ENCODE measurements around the gene OCRL. TPM values are rescaled to one million over a fixed set of nuclear protein-coding genes. Genes with fewer than 3 reads are reported as not detected.
A peak's percentile ranks its signal among the peaks of the same experiment; 100 is the strongest.

The OCRL gene
- total RNA-seq, 4 donors from 2014 or later: 24.3 to 35.6 (median 26.6) TPM

DNA sequence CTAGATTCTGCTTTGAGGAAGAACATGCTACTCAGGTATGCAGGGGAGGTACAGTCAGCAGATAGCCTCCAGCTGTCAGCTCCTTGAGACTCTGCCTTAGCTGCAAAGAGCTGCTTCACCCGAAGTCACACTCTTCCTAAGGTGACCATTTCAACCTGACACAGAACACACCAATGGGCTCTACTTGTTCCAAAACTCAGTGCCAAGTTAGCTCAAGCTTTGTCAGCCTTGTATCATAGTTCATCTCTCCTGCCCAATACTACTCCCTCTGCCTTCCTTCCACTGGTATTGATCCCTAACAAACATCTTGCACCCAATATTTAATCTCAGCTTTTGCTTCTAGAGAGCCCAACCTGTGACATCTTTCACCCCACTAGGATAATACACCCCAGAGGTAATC is 8.9 kb upstream of the OCRL start:
- Histone ChIP-seq H3K4me1 (peaks cover 6 to 8% of the 10 kb centered on the region in 2 donors), H3K9me3 (no peaks in the 10 kb centered on the region), H3K36me3 (no peaks in the 10 kb centered on the region), H3K4me3 (replicated peaks in 1 of 3) (no peak overlapping the region), H3K27ac (peak overlapping the region in 2 of 3 donors; percentile 54 to 62), H3K27me3 (no peaks in the 10 kb centered on the region)
- no peak for TF ChIP-seq POLR2A (IDR thresholded peaks at IDR 0.05)
- TF ChIP-seq, protein P1, sequence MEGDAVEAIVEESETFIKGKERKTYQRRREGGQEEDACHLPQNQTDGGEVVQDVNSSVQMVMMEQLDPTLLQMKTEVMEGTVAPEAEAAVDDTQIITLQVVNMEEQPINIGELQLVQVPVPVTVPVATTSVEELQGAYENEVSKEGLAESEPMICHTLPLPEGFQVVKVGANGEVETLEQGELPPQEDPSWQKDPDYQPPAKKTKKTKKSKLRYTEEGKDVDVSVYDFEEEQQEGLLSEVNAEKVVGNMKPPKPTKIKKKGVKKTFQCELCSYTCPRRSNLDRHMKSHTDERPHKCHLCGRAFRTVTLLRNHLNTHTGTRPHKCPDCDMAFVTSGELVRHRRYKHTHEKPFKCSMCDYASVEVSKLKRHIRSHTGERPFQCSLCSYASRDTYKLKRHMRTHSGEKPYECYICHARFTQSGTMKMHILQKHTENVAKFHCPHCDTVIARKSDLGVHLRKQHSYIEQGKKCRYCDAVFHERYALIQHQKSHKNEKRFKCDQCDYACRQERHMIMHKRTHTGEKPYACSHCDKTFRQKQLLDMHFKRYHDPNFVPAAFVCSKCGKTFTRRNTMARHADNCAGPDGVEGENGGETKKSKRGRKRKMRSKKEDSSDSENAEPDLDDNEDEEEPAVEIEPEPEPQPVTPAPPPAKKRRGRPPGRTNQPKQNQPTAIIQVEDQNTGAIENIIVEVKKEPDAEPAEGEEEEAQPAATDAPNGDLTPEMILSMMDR (IDR thresholded peaks at IDR 0.05): no peak
- 20 to 45% methylated on average over 1 of the region's 1 CpG for WGBS, 2 donors
- DNase-seq: no peak
- intact Hi-C loops (cut with DNase I): no loop called here

DNA sequence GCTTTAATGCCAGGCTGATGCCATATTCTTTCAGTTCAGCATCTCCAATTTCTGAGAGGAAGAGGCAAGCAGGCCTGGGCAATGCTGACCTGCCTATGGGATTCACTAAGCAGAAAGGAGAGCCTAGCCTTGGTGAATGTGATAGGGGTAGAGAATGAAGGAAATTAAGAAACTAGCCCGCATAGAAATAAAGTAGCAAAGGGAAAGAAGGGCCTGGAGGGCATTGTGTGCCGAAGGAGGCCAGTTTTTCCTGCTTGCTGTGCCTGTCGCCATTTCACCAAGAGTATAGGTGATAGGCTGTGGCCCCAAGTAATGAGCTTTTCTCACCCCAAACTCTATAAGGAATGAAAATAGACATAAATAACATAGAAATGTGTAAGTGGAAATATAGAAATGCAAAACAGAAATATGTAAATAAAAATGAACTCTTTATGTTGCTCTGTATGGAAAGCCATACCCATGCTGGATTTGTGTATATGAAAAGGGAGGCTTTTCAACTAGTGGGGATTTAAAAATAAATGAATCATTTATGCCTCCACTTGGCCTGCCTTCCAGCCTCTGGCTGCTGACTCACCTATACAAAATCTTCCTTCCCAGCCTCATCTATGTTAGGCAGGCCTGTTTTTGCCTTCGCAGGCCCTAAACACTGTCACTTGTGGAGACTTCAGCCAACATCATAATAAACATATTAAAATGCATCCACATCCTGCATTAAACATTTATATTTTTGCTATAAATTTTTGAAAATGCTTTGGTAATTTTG is 5.1 kb upstream of the OCRL start:
- Histone ChIP-seq H3K36me3 (no peaks in the 10 kb centered on the region), H3K4me3 (replicated peaks in 1 of 3) (no peak overlapping the region), H3K4me1 (peaks cover 6 to 8% of the 10 kb centered on the region in 2 donors), H3K27me3 (no peaks in the 10 kb centered on the region), H3K9me3 (no peaks in the 10 kb centered on the region), H3K27ac (no peak overlapping the region)
- no peak for DNase-seq
- 91 to 96% methylated on average over 4 of the region's 4 CpGs for WGBS, 2 donors
- intact Hi-C loops (cut with DNase I): no loop called here
- TF ChIP-seq POLR2A (IDR thresholded peaks at IDR 0.05): no peak
- TF ChIP-seq, protein P1 (IDR thresholded peaks at IDR 0.05): no peak

DNA sequence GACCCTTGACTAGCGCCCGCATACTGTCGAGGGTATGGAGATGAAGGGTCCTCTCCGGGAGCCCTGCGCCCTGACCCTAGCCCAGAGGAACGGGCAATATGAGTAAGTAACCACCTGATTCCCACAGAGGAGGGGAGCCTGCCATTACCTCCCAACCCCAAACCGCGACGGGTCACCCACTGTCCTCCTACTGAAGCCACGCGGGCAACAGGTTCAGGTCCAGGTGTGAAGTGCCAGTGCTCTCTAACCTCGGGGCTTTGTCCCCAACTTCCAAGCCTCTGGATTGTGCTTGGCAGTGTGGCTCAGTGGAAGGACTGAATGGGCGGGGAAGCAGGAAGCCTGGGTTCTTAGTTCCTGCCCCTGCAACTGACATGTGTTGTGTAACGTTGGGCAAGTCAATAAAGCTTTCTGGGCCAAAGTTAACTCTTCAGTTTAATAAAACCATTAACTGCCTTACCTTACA is 694 bp downstream of the OCRL start:
- DNase-seq: peak; percentile 9
- WGBS, 2 donors: 0 to 29% methylated on average over 1 to 2 of the region's 14 CpGs
- H3K27me3 ChIP-seq: no peaks in the 10 kb centered on the region
- TF ChIP-seq POLR2A (IDR thresholded peaks at IDR 0.05): no peak
- TF ChIP-seq, protein P1 (IDR thresholded peaks at IDR 0.05): no peak
- H3K36me3 ChIP-seq: no peaks in the 10 kb centered on the region
- H3K4me3 ChIP-seq (replicated peaks in 1 of 3): peak overlapping the region in 2 of 3 donors; percentile 17 to 48
- H3K4me1 ChIP-seq: no peaks in the 10 kb centered on the region
- intact Hi-C loops (cut with DNase I): no loop called here
- H3K9me3 ChIP-seq: no peaks in the 10 kb centered on the region
- peak overlapping the region in 2 of 3 donors; percentile 68 to 76 for H3K27ac ChIP-seq

DNA sequence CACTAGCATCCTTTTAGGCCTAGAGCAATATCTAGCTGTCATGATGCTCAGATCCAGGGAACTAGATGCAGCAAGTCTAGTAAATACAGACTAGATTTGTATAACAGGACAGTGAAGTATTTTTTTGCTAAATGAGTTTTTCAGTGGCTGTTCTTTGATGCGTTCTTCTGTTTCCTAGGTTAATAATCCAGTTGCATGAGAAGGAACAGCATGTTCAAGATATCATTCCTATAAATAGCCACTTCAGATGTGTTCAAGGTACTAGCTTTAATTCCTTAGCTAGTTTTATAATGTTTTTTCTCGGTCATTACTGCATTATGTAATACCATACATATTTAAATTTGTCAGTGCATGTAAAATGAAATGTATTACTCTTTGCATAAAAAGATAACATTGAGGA is 4.7 kb downstream of the OCRL start:
- H3K27ac ChIP-seq: no peak overlapping the region
- H3K27me3 ChIP-seq: no peaks in the 10 kb centered on the region
- H3K36me3 ChIP-seq: no peaks in the 10 kb centered on the region
- H3K9me3 ChIP-seq: no peaks in the 10 kb centered on the region
- intact Hi-C loops (cut with DNase I): no loop called here
- 92 to 98% methylated on average over 2 of the region's 2 CpGs for WGBS, 2 donors
- no peak overlapping the region for H3K4me3 ChIP-seq (replicated peaks in 1 of 3)
- no peaks in the 10 kb centered on the region for H3K4me1 ChIP-seq
- TF ChIP-seq, protein P1 (IDR thresholded peaks at IDR 0.05): no peak
- no peak for TF ChIP-seq POLR2A (IDR thresholded peaks at IDR 0.05)
- no peak for DNase-seq

DNA sequence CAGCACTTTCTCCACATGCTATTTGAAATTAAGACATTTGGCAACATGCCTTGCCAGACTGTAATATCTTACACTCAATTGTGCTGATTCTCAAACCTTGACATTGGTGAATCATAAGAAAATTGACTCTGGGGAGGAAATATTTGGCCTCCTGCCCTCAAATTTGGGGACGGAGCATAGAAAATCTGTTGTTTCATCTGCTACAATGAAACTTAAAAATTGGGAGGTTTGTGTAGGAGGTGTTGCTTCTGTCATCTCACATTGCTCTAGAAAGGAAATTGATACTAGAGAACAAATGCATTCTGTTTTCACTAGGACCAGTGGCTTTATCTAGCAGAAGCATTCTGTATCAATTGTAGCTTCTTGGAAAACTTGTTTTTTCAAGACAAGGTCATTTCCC is 5.3 kb downstream of the OCRL start:
- 65 to 84% methylated on average over 1 of the region's 1 CpG for WGBS, 2 donors
- intact Hi-C loops (cut with DNase I): no loop called here
- TF ChIP-seq, protein P1 (IDR thresholded peaks at IDR 0.05): no peak
- no peak for TF ChIP-seq POLR2A (IDR thresholded peaks at IDR 0.05)
- Histone ChIP-seq H3K27me3 (no peaks in the 10 kb centered on the region), H3K27ac (no peak overlapping the region), H3K9me3 (no peaks in the 10 kb centered on the region), H3K4me3 (replicated peaks in 1 of 3) (no peak overlapping the region), H3K4me1 (no peaks in the 10 kb centered on the region), H3K36me3 (no peaks in the 10 kb centered on the region)
- DNase-seq: no peak

Measured in thyroid gland (tissue), 4 donors.